Measurements from ENCODE around the gene SPAG6. TPM values are rescaled to one million over a fixed set of nuclear protein-coding genes. Genes with fewer than 3 reads are reported as not detected.
A peak's percentile ranks its signal among the peaks of the same experiment; 100 is the strongest.

The SPAG6 gene
- total RNA-seq, 1 experiment from 2014 or later, result 1.4 TPM

- DNase-seq (ENCODE audit: low read depth), result no peak
Observed at GRCh38 chr10:22434521-22434920, 89.2 kb downstream of the SPAG6 start.

- DNase-seq (ENCODE audit: low read depth), result no peak
Observed at GRCh38 chr10:22435650-22436049, 90.4 kb downstream of the SPAG6 start.

GRCh38 chr10:22436526-22436892 is 91.2 kb downstream of the SPAG6 start:
- DNase-seq (ENCODE audit: low read depth), result no peak

GRCh38 chr10:22436893-22437619 is 91.8 kb downstream of the SPAG6 start:
- peak; percentile 68 for DNase-seq (ENCODE audit: low read depth)

- DNase-seq (ENCODE audit: low read depth), result peak; percentile 20
Observed at GRCh38 chr10:22437620-22438588, 92.6 kb downstream of the SPAG6 start.

GRCh38 chr10:22438711-22439110 is 93.4 kb downstream of the SPAG6 start:
- DNase-seq (ENCODE audit: low read depth), result no peak

- no peak for DNase-seq (ENCODE audit: low read depth)
Observed at GRCh38 chr10:22442063-22442462, 96.8 kb downstream of the SPAG6 start.

- DNase-seq (ENCODE audit: low read depth), result no peak
Observed at GRCh38 chr10:22442468-22442867, 97.2 kb downstream of the SPAG6 start.

GRCh38 chr10:22443175-22443901 is 98.0 kb downstream of the SPAG6 start:
- no peak for DNase-seq (ENCODE audit: low read depth)

GRCh38 chr10:22444219-22444788 is 99.0 kb downstream of the SPAG6 start:
- DNase-seq (ENCODE audit: low read depth), result no peak

- DNase-seq (ENCODE audit: low read depth), result no peak
Observed at GRCh38 chr10:22445495-22445894, 100.2 kb downstream of the SPAG6 start.

- DNase-seq (ENCODE audit: low read depth), result no peak
Observed at GRCh38 chr10:22447068-22447467, 101.8 kb downstream of the SPAG6 start.

- DNase-seq (ENCODE audit: low read depth), result no peak
Observed at GRCh38 chr10:22451346-22451745, 106.0 kb downstream of the SPAG6 start.

GRCh38 chr10:22453320-22453719 is 108.0 kb downstream of the SPAG6 start:
- no peak for DNase-seq (ENCODE audit: low read depth)

GRCh38 chr10:22453948-22454591 is 108.8 kb downstream of the SPAG6 start:
- peak; percentile 14 for DNase-seq (ENCODE audit: low read depth)

GRCh38 chr10:22454634-22455033 is 109.3 kb downstream of the SPAG6 start:
- DNase-seq (ENCODE audit: low read depth), result no peak

- DNase-seq (ENCODE audit: low read depth), result no peak
Observed at GRCh38 chr10:22455068-22455857, 110.0 kb downstream of the SPAG6 start.

- no peak for DNase-seq (ENCODE audit: low read depth)
Observed at GRCh38 chr10:22456486-22456885, 111.2 kb downstream of the SPAG6 start.

- DNase-seq (ENCODE audit: low read depth), result no peak
Observed at GRCh38 chr10:22458272-22459038, 113.2 kb downstream of the SPAG6 start.

GRCh38 chr10:22459496-22459895 is 114.2 kb downstream of the SPAG6 start:
- DNase-seq (ENCODE audit: low read depth), result no peak
